Neuronal stem cell (in vitro differentiated cells): ENCODE results near the gene CCDC183.

Experiments used
- DNase-seq: peaks from one replicate; pipeline ENCODE4 v3.0.0-alpha.2; 2013; ENCODE audit warnings: low spot score
- H2AFZ ChIP-seq: one replicate; pipeline ENCODE4 v1.6.1; 2013; ENCODE audit warnings: mild to moderate bottlenecking, low read length, inconsistent platforms
- H2AK5ac ChIP-seq: 2 replicates; pipeline ENCODE4 v1.6.1; 2013; ENCODE audit warnings: low read depth, mild to moderate bottlenecking, inconsistent platforms, low read length, moderate library complexity, mixed read lengths
- H2BK120ac ChIP-seq: 2 replicates; pipeline ENCODE4 v1.6.1; 2013; ENCODE audit warnings: low read depth, mild to moderate bottlenecking, inconsistent platforms, low read length, moderate library complexity, mixed read lengths
- H2BK12ac ChIP-seq: one replicate; pipeline ENCODE4 v1.6.1; 2013; ENCODE audit warnings: low read length, inconsistent platforms
- H2BK15ac ChIP-seq: 2 replicates; pipeline ENCODE4 v1.6.1; 2013; ENCODE audit warnings: mild to moderate bottlenecking, low read length, inconsistent platforms, mixed read lengths
- H2BK5ac ChIP-seq: one replicate; pipeline ENCODE4 v1.6.1; 2013; ENCODE audit warnings: inconsistent platforms, mild to moderate bottlenecking, low read length, moderate library complexity
- H3K14ac ChIP-seq: one replicate; pipeline ENCODE4 v1.6.1; 2013; ENCODE audit warnings: low read length, inconsistent platforms
- H3K18ac ChIP-seq: 2 replicates; pipeline ENCODE4 v1.6.1; 2013; ENCODE audit warnings: low read length, inconsistent platforms
- H3K23ac ChIP-seq: 2 replicates; pipeline ENCODE4 v1.6.1; 2013; ENCODE audit warnings: low read depth, mild to moderate bottlenecking, mixed read lengths, low read length, inconsistent platforms; ENCODE audit not compliant: poor library complexity
- H3K27ac ChIP-seq: replicated peaks from 3 replicates; pipeline ENCODE4 v1.5.1; 2013; ENCODE audit warnings: low read length, inconsistent platforms
- H3K27me3 ChIP-seq, 3 experiments: 2 replicates each; pipeline ENCODE4 v1.6.1; 2013; ENCODE audit warnings: low read length in 3 of 3, mild to moderate bottlenecking in 2 of 3, inconsistent platforms in 1 of 3, low read depth in 1 of 3, mixed read lengths in 1 of 3, moderate library complexity in 1 of 3; ENCODE audit not compliant: control insufficient read depth in 3 of 3, insufficient read depth in 3 of 3
- H3K36me3 ChIP-seq, 2 donors: replicated peaks in 1 of 2; 2 replicates each; pipeline ENCODE4 v1.6.1; 2013; ENCODE audit warnings: low read length in 2 of 2; ENCODE audit not compliant: control insufficient read depth in 2 of 2, insufficient read depth in 2 of 2
- H3K4ac ChIP-seq: 2 replicates; pipeline ENCODE4 v1.6.1; 2013; ENCODE audit warnings: inconsistent platforms, mild to moderate bottlenecking, low read length, moderate library complexity
- H3K4me1 ChIP-seq, 2 donors: 1 replicate in 1 of 2; 2 replicates in 1 of 2; pipeline ENCODE4 v1.6.1; 2013; ENCODE audit warnings: low read length in 2 of 2, low read depth in 1 of 2; ENCODE audit not compliant: control insufficient read depth in 2 of 2, insufficient read depth in 1 of 2
- H3K4me2 ChIP-seq: one replicate; pipeline ENCODE4 v1.6.1; 2013; ENCODE audit warnings: mild to moderate bottlenecking, low read length, inconsistent platforms; ENCODE audit not compliant: insufficient read depth, poor library complexity, severe bottlenecking
- H3K4me3 ChIP-seq, 2 donors: 2 replicates each; pipeline ENCODE4 v1.5.1; 2013; ENCODE audit warnings: low read length in 2 of 2, mild to moderate bottlenecking in 2 of 2, inconsistent platforms in 1 of 2, moderate library complexity in 1 of 2
- H3K79me1 ChIP-seq: one replicate; pipeline ENCODE4 v1.6.1; 2013; ENCODE audit warnings: low read depth, mild to moderate bottlenecking, inconsistent platforms, low read length, moderate library complexity
- H3K9ac ChIP-seq: one replicate; pipeline ENCODE4 v1.6.1; 2013; ENCODE audit warnings: mild to moderate bottlenecking, low read depth, low read length, inconsistent platforms; ENCODE audit not compliant: poor library complexity
- H3K9me3 ChIP-seq, 2 donors: replicated peaks in 1 of 2; 2 replicates each; pipeline versions ENCODE3 to v1.6.1; 2013; ENCODE audit warnings: low read length in 2 of 2, mild to moderate bottlenecking in 2 of 2, inconsistent platforms in 1 of 2, low read depth in 1 of 2, mixed read lengths in 1 of 2, moderate library complexity in 1 of 2; ENCODE audit not compliant: control insufficient read depth in 2 of 2, insufficient read depth in 1 of 2
- H4K8ac ChIP-seq: one replicate; pipeline ENCODE4 v1.6.1; 2013; ENCODE audit warnings: low read depth, mild to moderate bottlenecking, inconsistent platforms, low read length, moderate library complexity
- H4K91ac ChIP-seq: one replicate; pipeline ENCODE4 v1.6.1; 2013; ENCODE audit warnings: low read length, low read depth, mild to moderate bottlenecking, inconsistent platforms; ENCODE audit not compliant: poor library complexity
- WGBS, 2 donors: extraction: QIAGEN DNeasy Blood & Tissue Kit; methylation state at CpG; one replicate each; pipeline ENCODE4 v1.1.7; 2013; ENCODE audit warnings: missing lambda C conversion rate in 2 of 2, mixed read lengths in 1 of 2; ENCODE audit not compliant: insufficient read length in 2 of 2, insufficient replicate concordance in 1 of 2; ENCODE audit errors: extremely low coverage in 2 of 2; 5-methylcytosine and 5-hydroxymethylcytosine counted together

Gene CCDC183

GRCh38 chr9:136846376-136847087 is 50.4 kb downstream of the CCDC183 start:
- H2AFZ ChIP-seq, result no peak overlapping the region
- H3K27ac ChIP-seq, result no peak overlapping the region
- peak overlapping the region; percentile 97 for H2BK15ac ChIP-seq
- peak overlapping the region; percentile 98 for H3K4me2 ChIP-seq
- peak overlapping the region; percentile 95 for H3K9ac ChIP-seq
- H3K4ac ChIP-seq, result peak overlapping the region; percentile 76
- peak overlapping the region; percentile 72 for H2AK5ac ChIP-seq
- peak overlapping the region; percentile 43 for H4K8ac ChIP-seq
- H3K4me3 ChIP-seq, result peak overlapping the region in 1 of 2 donors; percentile 74
- H4K91ac ChIP-seq, result peak overlapping the region; percentile 96
- H3K36me3 ChIP-seq, result peaks cover 14 to 16% of the 10 kb centered on the region in 2 donors
- peaks cover 27% of the 10 kb centered on the region for H3K79me1 ChIP-seq
- peaks cover 20 to 28% of the 10 kb centered on the region in 2 donors for H3K4me1 ChIP-seq
- H2BK5ac ChIP-seq, result peak overlapping the region; percentile 66
- H2BK12ac ChIP-seq, result peak overlapping the region; percentile 58
- peaks cover 0 to 6% of the 10 kb centered on the region in 2 donors for H3K9me3 ChIP-seq
- no CpG with 5 or more reads among the region's 98 CpGs for WGBS, 2 donors
- H3K14ac ChIP-seq, result peak overlapping the region; percentile 90
- peak overlapping the region; percentile 98 for H3K23ac ChIP-seq
- H3K27me3 ChIP-seq, result peaks cover 0 to 15% (median 11%) of the 10 kb centered on the region in 3 experiments
- peak overlapping the region; percentile 16 for H2BK120ac ChIP-seq
- no peak for DNase-seq
- peak overlapping the region; percentile 97 for H3K18ac ChIP-seq

- Histone ChIP-seq H3K79me1 (peaks cover 27% of the 10 kb centered on the region), H3K18ac (peak overlapping the region; percentile 97), H3K23ac (peak overlapping the region; percentile 98), H3K4me2 (peak overlapping the region; percentile 98), H3K4me3 (peak overlapping the region; percentile 89 to 96), H2AFZ (peak overlapping the region; percentile 97), H3K9me3 (peaks cover 0 to 6% of the 10 kb centered on the region in 2 donors), H3K36me3 (peaks cover 16 to 24% of the 10 kb centered on the region in 2 donors), H2BK12ac (peak overlapping the region; percentile 58), H4K91ac (peak overlapping the region; percentile 96), H3K4ac (peak overlapping the region; percentile 76), H4K8ac (no peak overlapping the region), H3K27ac (peak overlapping the region; percentile 67), H2AK5ac (peak overlapping the region; percentile 94), H3K9ac (peak overlapping the region; percentile 95), H2BK120ac (peak overlapping the region; percentile 16), H2BK15ac (peak overlapping the region; percentile 97), H3K27me3 (peaks cover 0 to 15% (median 11%) of the 10 kb centered on the region in 3 experiments), H3K4me1 (peaks cover 13 to 22% of the 10 kb centered on the region in 2 donors), H2BK5ac (peak overlapping the region; percentile 66), H3K14ac (peak overlapping the region; percentile 90)
- WGBS, 2 donors, result no CpG with 5 or more reads among the region's 75 CpGs
- DNase-seq, result peak; percentile 70
Observed at GRCh38 chr9:136847088-136847825, 51.1 kb downstream of the CCDC183 start.

GRCh38 chr9:136847826-136848392 is 51.8 kb downstream of the CCDC183 start:
- peak overlapping the region; percentile 99 for H2BK5ac ChIP-seq
- peak overlapping the region; percentile 96 for H2BK15ac ChIP-seq
- peak; percentile 78 for DNase-seq
- H3K79me1 ChIP-seq, result peaks cover 24% of the 10 kb centered on the region
- H3K9ac ChIP-seq, result peak overlapping the region; percentile 95
- H3K4me1 ChIP-seq, result peaks cover 9 to 21% of the 10 kb centered on the region in 2 donors
- H3K23ac ChIP-seq, result peak overlapping the region; percentile 99
- H3K4me2 ChIP-seq, result peak overlapping the region; percentile 98
- H3K36me3 ChIP-seq, result peaks cover 16 to 26% of the 10 kb centered on the region in 2 donors
- peaks cover 0 to 6% of the 10 kb centered on the region in 2 donors for H3K9me3 ChIP-seq
- peaks cover 0 to 15% (median 11%) of the 10 kb centered on the region in 3 experiments for H3K27me3 ChIP-seq
- peak overlapping the region; percentile 100 for H2AK5ac ChIP-seq
- H3K14ac ChIP-seq, result peak overlapping the region; percentile 98
- peak overlapping the region; percentile 97 for H2AFZ ChIP-seq
- H4K8ac ChIP-seq, result peak overlapping the region; percentile 86
- peak overlapping the region; percentile 85 for H4K91ac ChIP-seq
- peak overlapping the region; percentile 96 for H2BK120ac ChIP-seq
- peak overlapping the region; percentile 26 for H3K4ac ChIP-seq
- peak overlapping the region; percentile 94 for H3K27ac ChIP-seq
- peak overlapping the region; percentile 90 for H2BK12ac ChIP-seq
- peak overlapping the region; percentile 89 to 96 for H3K4me3 ChIP-seq
- H3K18ac ChIP-seq, result peak overlapping the region; percentile 95
- WGBS, 2 donors, result no CpG with 5 or more reads among the region's 48 CpGs
